ENCODE measurements around the gene STK4.

Gene STK4

GRCh38 chr20:44966030-44966961 lies at the start of gene STK4:
TSS of gene STK4 (plus strand) at chr20:44966512. CDS start at chr20:44966569, 57 bp downstream.
- no peaks in the 10 kb centered on the region for H3K36me3 ChIP-seq (ENCODE audit: insufficient read depth, insufficient read length, low read length)
- H3K27me3 ChIP-seq (ENCODE audit: insufficient read depth, insufficient read length), result peaks cover 4% of the 10 kb centered on the region
- H3K9me3 ChIP-seq (ENCODE audit: insufficient read depth, low read length), result no peaks in the 10 kb centered on the region
- peak within 1 kb of the TSS; percentile 94 for H3K4me3 ChIP-seq (ENCODE audit: insufficient read length, low read depth)
- DNase-seq (ENCODE audit: low read depth, low spot score), result peak; percentile 96
- H3K9ac ChIP-seq (ENCODE audit: insufficient read length, low read depth), result peak within 1 kb of the TSS; percentile 95
- H3K4me1 ChIP-seq (ENCODE audit: insufficient read depth, insufficient read length), result peaks cover 2% of the 10 kb centered on the region
- TF ChIP-seq SUZ12 (IDR thresholded peaks at IDR 0.05; ENCODE audit: extremely low read depth, insufficient read depth, insufficient read length) (no peak), YY1 (IDR thresholded peaks at IDR 0.05; ENCODE audit: insufficient read depth, insufficient read length) (no peak), ZNF274 (IDR thresholded peaks at IDR 0.05; ENCODE audit: low read depth, low read length) (no peak)

GRCh38 chr20:44916586-44916985 lies 49.7 kb upstream of the STK4 start:
- Histone ChIP-seq H3K9ac (ENCODE audit: insufficient read length, low read depth) (no peak overlapping the region), H3K4me1 (ENCODE audit: insufficient read depth, insufficient read length) (peaks cover 3% of the 10 kb centered on the region), H3K36me3 (ENCODE audit: insufficient read depth, insufficient read length, low read length) (peaks cover 74% of the 10 kb centered on the region), H3K4me3 (ENCODE audit: insufficient read length, low read depth) (no peak overlapping the region), H3K9me3 (ENCODE audit: insufficient read depth, low read length) (no peaks in the 10 kb centered on the region), H3K27me3 (ENCODE audit: insufficient read depth, insufficient read length) (no peaks in the 10 kb centered on the region)
- TF ChIP-seq SUZ12 (IDR thresholded peaks at IDR 0.05; ENCODE audit: extremely low read depth, insufficient read depth, insufficient read length), result no peak
- no peak for TF ChIP-seq ZNF274 (IDR thresholded peaks at IDR 0.05; ENCODE audit: low read depth, low read length)
- no peak for TF ChIP-seq YY1 (IDR thresholded peaks at IDR 0.05; ENCODE audit: insufficient read depth, insufficient read length)
- DNase-seq (ENCODE audit: low read depth, low spot score), result no peak

GRCh38 chr20:44917399-44917798 lies 48.9 kb upstream of the STK4 start:
- TF ChIP-seq SUZ12 (IDR thresholded peaks at IDR 0.05; ENCODE audit: extremely low read depth, insufficient read depth, insufficient read length) (no peak), YY1 (IDR thresholded peaks at IDR 0.05; ENCODE audit: insufficient read depth, insufficient read length) (no peak), ZNF274 (IDR thresholded peaks at IDR 0.05; ENCODE audit: low read depth, low read length) (no peak)
- DNase-seq (ENCODE audit: low read depth, low spot score), result no peak

GRCh38 chr20:44918342-44918741 lies 48.0 kb upstream of the STK4 start:
- Histone ChIP-seq H3K27me3 (ENCODE audit: insufficient read depth, insufficient read length) (no peaks in the 10 kb centered on the region), H3K4me1 (ENCODE audit: insufficient read depth, insufficient read length) (no peaks in the 10 kb centered on the region), H3K4me3 (ENCODE audit: insufficient read length, low read depth) (no peak overlapping the region), H3K9me3 (ENCODE audit: insufficient read depth, low read length) (no peaks in the 10 kb centered on the region), H3K36me3 (ENCODE audit: insufficient read depth, insufficient read length, low read length) (peaks cover 76% of the 10 kb centered on the region), H3K9ac (ENCODE audit: insufficient read length, low read depth) (no peak overlapping the region)
- DNase-seq (ENCODE audit: low read depth, low spot score), result no peak
- TF ChIP-seq YY1 (IDR thresholded peaks at IDR 0.05; ENCODE audit: insufficient read depth, insufficient read length), result no peak
- no peak for TF ChIP-seq SUZ12 (IDR thresholded peaks at IDR 0.05; ENCODE audit: extremely low read depth, insufficient read depth, insufficient read length)
- no peak for TF ChIP-seq ZNF274 (IDR thresholded peaks at IDR 0.05; ENCODE audit: low read depth, low read length)

More at GRCh38 chr20:44917399-44917798, 48.9 kb upstream of the STK4 start:
- Histone ChIP-seq H3K9ac (ENCODE audit: insufficient read length, low read depth) (no peak overlapping the region), H3K4me3 (ENCODE audit: insufficient read length, low read depth) (no peak overlapping the region), H3K4me1 (ENCODE audit: insufficient read depth, insufficient read length) (no peaks in the 10 kb centered on the region), H3K9me3 (ENCODE audit: insufficient read depth, low read length) (no peaks in the 10 kb centered on the region), H3K27me3 (ENCODE audit: insufficient read depth, insufficient read length) (no peaks in the 10 kb centered on the region), H3K36me3 (ENCODE audit: insufficient read depth, insufficient read length, low read length) (peaks cover 76% of the 10 kb centered on the region)

GRCh38 chr20:44918761-44919160 lies 47.6 kb upstream of the STK4 start:
- no peak for DNase-seq (ENCODE audit: low read depth, low spot score)
- H3K27me3 ChIP-seq (ENCODE audit: insufficient read depth, insufficient read length), result no peaks in the 10 kb centered on the region
- TF ChIP-seq ZNF274 (IDR thresholded peaks at IDR 0.05; ENCODE audit: low read depth, low read length), result no peak
- TF ChIP-seq YY1 (IDR thresholded peaks at IDR 0.05; ENCODE audit: insufficient read depth, insufficient read length), result no peak
- TF ChIP-seq SUZ12 (IDR thresholded peaks at IDR 0.05; ENCODE audit: extremely low read depth, insufficient read depth, insufficient read length), result no peak
- H3K4me1 ChIP-seq (ENCODE audit: insufficient read depth, insufficient read length), result no peaks in the 10 kb centered on the region
- H3K36me3 ChIP-seq (ENCODE audit: insufficient read depth, insufficient read length, low read length), result peaks cover 76% of the 10 kb centered on the region
- no peaks in the 10 kb centered on the region for H3K9me3 ChIP-seq (ENCODE audit: insufficient read depth, low read length)
- no peak overlapping the region for H3K9ac ChIP-seq (ENCODE audit: insufficient read length, low read depth)
- H3K4me3 ChIP-seq (ENCODE audit: insufficient read length, low read depth), result no peak overlapping the region

GRCh38 chr20:44921447-44921846 lies 44.9 kb upstream of the STK4 start:
- Histone ChIP-seq H3K9me3 (ENCODE audit: insufficient read depth, low read length) (no peaks in the 10 kb centered on the region), H3K9ac (ENCODE audit: insufficient read length, low read depth) (no peak overlapping the region), H3K4me1 (ENCODE audit: insufficient read depth, insufficient read length) (no peaks in the 10 kb centered on the region), H3K36me3 (ENCODE audit: insufficient read depth, insufficient read length, low read length) (peaks cover 73% of the 10 kb centered on the region), H3K27me3 (ENCODE audit: insufficient read depth, insufficient read length) (no peaks in the 10 kb centered on the region), H3K4me3 (ENCODE audit: insufficient read length, low read depth) (no peak overlapping the region)
- TF ChIP-seq SUZ12 (IDR thresholded peaks at IDR 0.05; ENCODE audit: extremely low read depth, insufficient read depth, insufficient read length), result no peak
- no peak for TF ChIP-seq ZNF274 (IDR thresholded peaks at IDR 0.05; ENCODE audit: low read depth, low read length)
- TF ChIP-seq YY1 (IDR thresholded peaks at IDR 0.05; ENCODE audit: insufficient read depth, insufficient read length), result no peak
- DNase-seq (ENCODE audit: low read depth, low spot score), result no peak

- Histone ChIP-seq H3K4me1 (ENCODE audit: insufficient read depth, insufficient read length) (no peaks in the 10 kb centered on the region), H3K4me3 (ENCODE audit: insufficient read length, low read depth) (no peak overlapping the region), H3K36me3 (ENCODE audit: insufficient read depth, insufficient read length, low read length) (peaks cover 59% of the 10 kb centered on the region), H3K9ac (ENCODE audit: insufficient read length, low read depth) (no peak overlapping the region), H3K27me3 (ENCODE audit: insufficient read depth, insufficient read length) (no peaks in the 10 kb centered on the region), H3K9me3 (ENCODE audit: insufficient read depth, low read length) (no peaks in the 10 kb centered on the region)
- no peak for DNase-seq (ENCODE audit: low read depth, low spot score)
- TF ChIP-seq SUZ12 (IDR thresholded peaks at IDR 0.05; ENCODE audit: extremely low read depth, insufficient read depth, insufficient read length) (no peak), YY1 (IDR thresholded peaks at IDR 0.05; ENCODE audit: insufficient read depth, insufficient read length) (no peak), ZNF274 (IDR thresholded peaks at IDR 0.05; ENCODE audit: low read depth, low read length) (no peak)
These were observed 41.8 kb upstream of the STK4 start for GRCh38 chr20:44924541-44924940.

All from NT2/D1 (cell line).